ENCODE results near the gene CSTF3.
A peak's percentile ranks its signal among the peaks of the same experiment; 100 is the strongest.

Gene CSTF3

DNA sequence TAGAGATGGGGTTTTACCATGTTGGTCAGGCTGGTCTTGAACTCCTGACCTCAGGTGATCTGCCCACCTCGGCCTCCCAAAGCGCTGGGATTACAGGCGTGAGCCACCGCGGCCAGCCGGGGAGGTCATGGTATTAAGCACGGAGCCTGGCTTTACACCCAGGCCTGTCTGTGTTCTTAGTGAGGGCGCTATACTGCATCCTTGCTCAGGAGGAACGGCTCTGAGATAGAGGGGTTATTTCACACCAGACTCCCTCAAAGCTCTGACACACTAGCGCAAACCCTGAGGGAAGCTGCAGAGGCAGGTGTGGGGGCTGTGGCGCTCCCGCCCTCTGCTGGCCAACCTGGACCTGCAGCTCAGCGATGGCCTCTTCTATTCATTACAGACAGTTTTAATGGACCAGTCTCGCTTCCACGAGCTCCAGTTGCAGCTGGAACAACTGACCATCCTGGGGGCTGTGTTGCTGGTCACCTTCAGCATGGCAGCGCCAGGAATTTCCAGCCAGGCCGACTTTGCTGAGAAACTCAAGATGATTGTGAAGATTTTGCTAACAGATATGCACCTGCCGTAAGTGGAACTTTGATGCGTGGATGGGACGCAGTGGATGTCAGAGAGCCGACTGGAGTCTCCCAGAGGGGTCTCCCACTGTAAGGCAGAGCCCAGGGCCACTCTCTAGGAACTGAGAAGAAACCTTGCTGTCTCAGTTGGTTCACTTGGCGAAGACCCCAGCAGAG, 95.7 kb downstream of the CSTF3 start:
- H3K4me1 ChIP-seq (ENCODE audit: insufficient read depth, low read length): no peaks in the 10 kb centered on the region
- TF ChIP-seq, protein P1, sequence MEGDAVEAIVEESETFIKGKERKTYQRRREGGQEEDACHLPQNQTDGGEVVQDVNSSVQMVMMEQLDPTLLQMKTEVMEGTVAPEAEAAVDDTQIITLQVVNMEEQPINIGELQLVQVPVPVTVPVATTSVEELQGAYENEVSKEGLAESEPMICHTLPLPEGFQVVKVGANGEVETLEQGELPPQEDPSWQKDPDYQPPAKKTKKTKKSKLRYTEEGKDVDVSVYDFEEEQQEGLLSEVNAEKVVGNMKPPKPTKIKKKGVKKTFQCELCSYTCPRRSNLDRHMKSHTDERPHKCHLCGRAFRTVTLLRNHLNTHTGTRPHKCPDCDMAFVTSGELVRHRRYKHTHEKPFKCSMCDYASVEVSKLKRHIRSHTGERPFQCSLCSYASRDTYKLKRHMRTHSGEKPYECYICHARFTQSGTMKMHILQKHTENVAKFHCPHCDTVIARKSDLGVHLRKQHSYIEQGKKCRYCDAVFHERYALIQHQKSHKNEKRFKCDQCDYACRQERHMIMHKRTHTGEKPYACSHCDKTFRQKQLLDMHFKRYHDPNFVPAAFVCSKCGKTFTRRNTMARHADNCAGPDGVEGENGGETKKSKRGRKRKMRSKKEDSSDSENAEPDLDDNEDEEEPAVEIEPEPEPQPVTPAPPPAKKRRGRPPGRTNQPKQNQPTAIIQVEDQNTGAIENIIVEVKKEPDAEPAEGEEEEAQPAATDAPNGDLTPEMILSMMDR (IDR thresholded peaks at IDR 0.05; ENCODE audit: borderline replicate concordance, extremely low read depth, low read length, poor library complexity, severe bottlenecking): peak; percentile 96
- TF ChIP-seq EZH2 (IDR thresholded peaks at IDR 0.05; ENCODE audit: borderline replicate concordance, low read depth, low read length, severe bottlenecking): no peak
- H3K27ac ChIP-seq (ENCODE audit: low read length): no peak overlapping the region
- peak; percentile 75 for DNase-seq
- H3K4me3 ChIP-seq (ENCODE audit: low read depth in 1 of 2, low read length in 2 of 2): no peak overlapping the region
- H3K36me3 ChIP-seq (ENCODE audit: insufficient read depth, low read length): peaks cover 80% of the 10 kb centered on the region
- no peaks in the 10 kb centered on the region for H4K20me1 ChIP-seq (ENCODE audit: insufficient read depth, low read length)
- H2AFZ ChIP-seq (ENCODE audit: low read depth, low read length): no peak overlapping the region
- no peak overlapping the region for H3K9ac ChIP-seq (ENCODE audit: low read depth, low read length)
- ATAC-seq (ENCODE audit: insufficient read depth, low read depth): peak; percentile 98
- H3K4me2 ChIP-seq (ENCODE audit: insufficient read depth, low read length): no peak overlapping the region
- no peaks in the 10 kb centered on the region for H3K9me3 ChIP-seq (ENCODE audit: insufficient read depth, low read length, severe bottlenecking)
- H3K27me3 ChIP-seq (ENCODE audit: insufficient read depth, low read length, poor library complexity): no peaks in the 10 kb centered on the region
- H3K79me2 ChIP-seq (ENCODE audit: insufficient read depth, low read length): no peaks in the 10 kb centered on the region

DNA sequence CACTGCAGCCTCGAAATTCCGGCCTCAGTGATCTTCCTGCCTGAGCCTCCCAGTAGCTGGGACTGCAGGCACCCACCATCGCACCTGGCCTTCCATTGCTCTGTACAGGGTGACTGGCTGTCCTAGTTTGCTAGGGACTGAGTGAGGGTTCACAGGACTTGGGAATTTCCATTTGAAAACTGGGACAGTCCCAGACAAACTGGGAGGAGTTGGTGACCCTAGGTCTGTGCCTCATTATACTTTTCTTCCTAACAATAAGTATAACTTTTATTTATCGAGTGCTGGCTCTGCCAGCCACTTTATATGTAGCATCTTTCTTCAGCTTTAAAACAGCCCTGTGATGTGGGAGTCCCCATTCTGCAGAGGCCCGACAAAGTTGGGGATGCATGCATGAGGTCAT, 96.4 kb downstream of the CSTF3 start:
- H3K4me3 ChIP-seq (ENCODE audit: low read depth in 1 of 2, low read length in 2 of 2): no peak overlapping the region
- TF ChIP-seq, protein P1 (IDR thresholded peaks at IDR 0.05; ENCODE audit: borderline replicate concordance, extremely low read depth, low read length, poor library complexity, severe bottlenecking): no peak
- no peak for TF ChIP-seq EZH2 (IDR thresholded peaks at IDR 0.05; ENCODE audit: borderline replicate concordance, low read depth, low read length, severe bottlenecking)
- no peaks in the 10 kb centered on the region for H3K79me2 ChIP-seq (ENCODE audit: insufficient read depth, low read length)
- H3K9me3 ChIP-seq (ENCODE audit: insufficient read depth, low read length, severe bottlenecking): no peaks in the 10 kb centered on the region
- ATAC-seq (ENCODE audit: insufficient read depth, low read depth) (no peak), DNase-seq (no peak)
- H3K4me1 ChIP-seq (ENCODE audit: insufficient read depth, low read length): no peaks in the 10 kb centered on the region
- H3K4me2 ChIP-seq (ENCODE audit: insufficient read depth, low read length): no peak overlapping the region
- H3K36me3 ChIP-seq (ENCODE audit: insufficient read depth, low read length): peaks cover 81% of the 10 kb centered on the region
- no peak overlapping the region for H3K9ac ChIP-seq (ENCODE audit: low read depth, low read length)
- H3K27ac ChIP-seq (ENCODE audit: low read length): no peak overlapping the region
- H4K20me1 ChIP-seq (ENCODE audit: insufficient read depth, low read length): no peaks in the 10 kb centered on the region
- no peak overlapping the region for H2AFZ ChIP-seq (ENCODE audit: low read depth, low read length)
- no peaks in the 10 kb centered on the region for H3K27me3 ChIP-seq (ENCODE audit: insufficient read depth, low read length, poor library complexity)

DNA sequence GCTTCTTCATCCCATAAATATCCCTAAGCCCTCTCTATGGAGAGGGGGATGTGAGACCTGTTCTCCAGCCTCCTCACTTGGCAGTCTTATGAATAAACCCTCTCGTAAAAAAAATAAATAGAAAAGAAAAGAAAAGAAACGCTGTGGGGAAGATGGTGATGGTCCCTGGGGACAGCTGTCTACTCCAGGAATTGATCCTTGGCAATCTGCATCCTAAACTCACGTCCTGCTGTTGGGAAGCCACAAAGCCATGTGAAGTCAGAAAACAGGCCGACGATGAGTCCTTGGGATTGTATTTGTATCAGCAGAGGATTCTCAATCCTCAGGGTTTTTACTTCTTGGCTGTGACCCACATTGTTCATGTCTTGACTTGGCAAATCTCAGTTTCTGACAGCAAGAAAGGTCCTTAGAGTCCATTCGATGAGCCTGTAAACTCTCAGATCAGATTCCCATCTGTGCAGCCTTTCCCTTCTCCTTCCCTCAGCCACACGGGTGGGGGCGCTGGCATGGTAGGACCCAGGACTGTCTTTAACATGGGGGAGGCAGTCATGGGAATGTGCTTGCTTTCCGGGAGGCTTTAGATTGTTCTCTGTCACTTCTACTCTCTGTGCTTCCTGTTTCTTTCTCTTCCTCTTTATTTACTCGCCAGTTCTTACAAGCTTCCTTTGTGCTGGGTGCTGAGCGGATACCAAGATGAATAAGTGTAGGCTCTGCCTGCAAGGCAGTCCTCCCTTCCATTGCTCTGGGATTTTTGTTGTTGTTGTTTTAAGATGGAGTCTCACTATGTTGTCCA, 97.1 kb downstream of the CSTF3 start:
- Histone ChIP-seq H3K4me1 (ENCODE audit: insufficient read depth, low read length) (no peaks in the 10 kb centered on the region), H2AFZ (ENCODE audit: low read depth, low read length) (no peak overlapping the region), H3K79me2 (ENCODE audit: insufficient read depth, low read length) (no peaks in the 10 kb centered on the region), H3K36me3 (ENCODE audit: insufficient read depth, low read length) (peaks cover 85% of the 10 kb centered on the region), H3K9ac (ENCODE audit: low read depth, low read length) (no peak overlapping the region), H3K4me3 (ENCODE audit: low read depth in 1 of 2, low read length in 2 of 2) (no peak overlapping the region), H3K27ac (ENCODE audit: low read length) (no peak overlapping the region), H3K27me3 (ENCODE audit: insufficient read depth, low read length, poor library complexity) (no peaks in the 10 kb centered on the region), H3K4me2 (ENCODE audit: insufficient read depth, low read length) (no peak overlapping the region), H4K20me1 (ENCODE audit: insufficient read depth, low read length) (no peaks in the 10 kb centered on the region), H3K9me3 (ENCODE audit: insufficient read depth, low read length, severe bottlenecking) (no peaks in the 10 kb centered on the region)
- no peak for DNase-seq
- TF ChIP-seq, protein P1 (IDR thresholded peaks at IDR 0.05; ENCODE audit: borderline replicate concordance, extremely low read depth, low read length, poor library complexity, severe bottlenecking): no peak
- no peak for ATAC-seq (ENCODE audit: insufficient read depth, low read depth)

All from DND-41 (cell line).